ENCODE data around the gene SMIM41. TPM values are rescaled to one million over a fixed set of nuclear protein-coding genes. Genes with fewer than 3 reads are reported as not detected.

SMIM41 gene
- total RNA-seq, 1 experiment from 2014 or later = not detected

DNA sequence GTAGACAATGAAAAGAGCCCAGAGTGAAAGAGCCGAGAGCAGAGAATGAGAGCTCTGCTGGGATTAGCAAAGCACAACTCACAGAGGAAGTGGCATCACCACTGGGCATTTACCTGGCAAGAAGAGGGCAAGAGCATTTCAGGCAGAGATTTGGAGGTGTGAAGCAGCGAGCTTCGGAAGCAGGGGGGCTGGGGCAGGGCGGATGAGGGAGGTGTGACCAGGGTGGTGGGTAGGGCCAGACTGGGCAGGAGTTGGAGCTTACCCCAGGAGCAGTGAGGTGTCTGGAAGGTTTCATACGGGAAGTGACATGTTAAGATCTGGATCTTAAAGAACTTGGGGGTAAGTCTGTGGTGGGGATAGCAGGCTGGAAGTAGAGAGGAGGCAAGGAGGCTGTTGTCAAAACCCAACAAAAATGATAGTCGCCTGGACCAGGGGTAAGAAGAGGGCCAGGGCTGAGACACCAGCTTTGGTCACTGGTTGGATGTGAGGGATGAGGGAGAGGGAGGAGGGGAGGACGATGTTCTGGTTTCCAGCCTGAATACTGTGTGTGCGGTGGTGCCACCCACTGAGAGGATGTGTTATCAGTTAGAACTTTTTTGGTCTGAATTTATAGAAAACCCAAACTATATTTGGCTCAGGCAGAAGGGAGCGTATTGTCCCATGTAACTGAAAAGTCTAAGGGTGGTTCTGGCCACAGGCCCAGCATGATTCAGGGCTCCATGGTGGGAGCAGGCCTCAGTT is 5.2 kb downstream of the SMIM41 start:
- no peak overlapping the region for H3K27ac ChIP-seq (ENCODE audit: low read length)
- BruUV-seq (replicated peaks) = no TSS peak
- DNase-seq (ENCODE audit: low read depth, low spot score) (no peak), ATAC-seq (no peak)
- no peaks in the 10 kb centered on the region for H3K27me3 ChIP-seq (ENCODE audit: control insufficient read depth, insufficient read depth, low read length)
- ChIA-PET CTCF (interaction anchor here (0.7 to 1.4 kb wide), 4 partner anchors 52 to 942 kb away, joined by 4 to 9 read pairs (median 4); no protein-coding TSS in a partner anchor), POLR2A (interaction anchor here (0.6 to 0.7 kb wide), 2 partner anchors 89 to 580 kb away, joined by 3 to 4 read pairs; no protein-coding TSS in a partner anchor)
- H3K4me1 ChIP-seq (ENCODE audit: control insufficient read depth, insufficient read depth, low read length) = peaks cover 7% of the 10 kb centered on the region; the same call in 1 of the 2 replicates
- no peak for TF ChIP-seq TCF7L2 (IDR thresholded peaks at IDR 0.05; ENCODE audit: low read depth, low read length)
- TF ChIP-seq POLR2AphosphoS5 (IDR thresholded peaks at IDR 0.05; ENCODE audit: low read depth, low read length) = no peak
- TF ChIP-seq, protein P1, sequence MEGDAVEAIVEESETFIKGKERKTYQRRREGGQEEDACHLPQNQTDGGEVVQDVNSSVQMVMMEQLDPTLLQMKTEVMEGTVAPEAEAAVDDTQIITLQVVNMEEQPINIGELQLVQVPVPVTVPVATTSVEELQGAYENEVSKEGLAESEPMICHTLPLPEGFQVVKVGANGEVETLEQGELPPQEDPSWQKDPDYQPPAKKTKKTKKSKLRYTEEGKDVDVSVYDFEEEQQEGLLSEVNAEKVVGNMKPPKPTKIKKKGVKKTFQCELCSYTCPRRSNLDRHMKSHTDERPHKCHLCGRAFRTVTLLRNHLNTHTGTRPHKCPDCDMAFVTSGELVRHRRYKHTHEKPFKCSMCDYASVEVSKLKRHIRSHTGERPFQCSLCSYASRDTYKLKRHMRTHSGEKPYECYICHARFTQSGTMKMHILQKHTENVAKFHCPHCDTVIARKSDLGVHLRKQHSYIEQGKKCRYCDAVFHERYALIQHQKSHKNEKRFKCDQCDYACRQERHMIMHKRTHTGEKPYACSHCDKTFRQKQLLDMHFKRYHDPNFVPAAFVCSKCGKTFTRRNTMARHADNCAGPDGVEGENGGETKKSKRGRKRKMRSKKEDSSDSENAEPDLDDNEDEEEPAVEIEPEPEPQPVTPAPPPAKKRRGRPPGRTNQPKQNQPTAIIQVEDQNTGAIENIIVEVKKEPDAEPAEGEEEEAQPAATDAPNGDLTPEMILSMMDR (IDR thresholded peaks at IDR 0.05) = no peak
- TF ChIP-seq, protein P2, sequence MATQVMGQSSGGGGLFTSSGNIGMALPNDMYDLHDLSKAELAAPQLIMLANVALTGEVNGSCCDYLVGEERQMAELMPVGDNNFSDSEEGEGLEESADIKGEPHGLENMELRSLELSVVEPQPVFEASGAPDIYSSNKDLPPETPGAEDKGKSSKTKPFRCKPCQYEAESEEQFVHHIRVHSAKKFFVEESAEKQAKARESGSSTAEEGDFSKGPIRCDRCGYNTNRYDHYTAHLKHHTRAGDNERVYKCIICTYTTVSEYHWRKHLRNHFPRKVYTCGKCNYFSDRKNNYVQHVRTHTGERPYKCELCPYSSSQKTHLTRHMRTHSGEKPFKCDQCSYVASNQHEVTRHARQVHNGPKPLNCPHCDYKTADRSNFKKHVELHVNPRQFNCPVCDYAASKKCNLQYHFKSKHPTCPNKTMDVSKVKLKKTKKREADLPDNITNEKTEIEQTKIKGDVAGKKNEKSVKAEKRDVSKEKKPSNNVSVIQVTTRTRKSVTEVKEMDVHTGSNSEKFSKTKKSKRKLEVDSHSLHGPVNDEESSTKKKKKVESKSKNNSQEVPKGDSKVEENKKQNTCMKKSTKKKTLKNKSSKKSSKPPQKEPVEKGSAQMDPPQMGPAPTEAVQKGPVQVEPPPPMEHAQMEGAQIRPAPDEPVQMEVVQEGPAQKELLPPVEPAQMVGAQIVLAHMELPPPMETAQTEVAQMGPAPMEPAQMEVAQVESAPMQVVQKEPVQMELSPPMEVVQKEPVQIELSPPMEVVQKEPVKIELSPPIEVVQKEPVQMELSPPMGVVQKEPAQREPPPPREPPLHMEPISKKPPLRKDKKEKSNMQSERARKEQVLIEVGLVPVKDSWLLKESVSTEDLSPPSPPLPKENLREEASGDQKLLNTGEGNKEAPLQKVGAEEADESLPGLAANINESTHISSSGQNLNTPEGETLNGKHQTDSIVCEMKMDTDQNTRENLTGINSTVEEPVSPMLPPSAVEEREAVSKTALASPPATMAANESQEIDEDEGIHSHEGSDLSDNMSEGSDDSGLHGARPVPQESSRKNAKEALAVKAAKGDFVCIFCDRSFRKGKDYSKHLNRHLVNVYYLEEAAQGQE (IDR thresholded peaks at IDR 0.05; ENCODE audit: insufficient read depth in 1 of 2, low read depth in 2 of 2, low read length in 1 of 2) = no peak
- H3K9me3 ChIP-seq (ENCODE audit: control insufficient read depth, insufficient read depth, low read depth, low read length) = no peaks in the 10 kb centered on the region
- in situ Hi-C loops (cut with HindIII; ENCODE audit: low pct_unique_long_range_greater_than_20kb, low sequenced_read_pairs) = no loop called here
- no peaks in the 10 kb centered on the region for H3K36me3 ChIP-seq (ENCODE audit: control insufficient read depth, insufficient read depth, low read length)
- intact Hi-C loops (cut with micrococcal nuclease; ENCODE audit: unreplicated experiment) = no loop called here
- no peak overlapping the region for H3K4me3 ChIP-seq (ENCODE audit: low read depth in 2 of 2, low read length in 2 of 2)

DNA sequence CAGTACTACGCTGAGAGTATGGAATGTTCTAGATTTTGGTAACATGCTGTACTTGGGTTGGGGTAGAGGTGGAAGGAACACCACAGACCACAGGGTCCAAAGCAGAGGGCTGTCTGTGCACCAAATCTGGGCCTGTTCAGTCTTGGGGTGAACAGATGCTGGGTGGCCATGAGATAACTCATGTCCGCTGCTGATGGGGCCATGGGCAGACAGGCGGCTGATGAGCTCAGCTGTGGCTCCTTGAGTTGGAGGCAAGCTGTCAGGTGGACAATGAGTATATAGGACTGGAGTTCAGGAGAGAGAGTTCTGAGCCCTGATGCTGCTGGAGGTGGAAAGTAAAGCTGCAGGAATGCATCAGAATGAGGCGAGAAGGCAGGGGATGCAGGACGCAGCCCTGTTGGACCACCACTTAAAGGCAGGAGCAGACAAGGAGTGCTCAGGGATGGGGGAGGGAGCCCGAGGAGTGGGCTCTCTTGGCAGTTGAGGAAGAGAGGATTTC is 6.2 kb downstream of the SMIM41 start:
- Histone ChIP-seq H3K27ac (ENCODE audit: low read length) (no peak overlapping the region), H3K9me3 (ENCODE audit: control insufficient read depth, insufficient read depth, low read depth, low read length) (no peaks in the 10 kb centered on the region), H3K36me3 (ENCODE audit: control insufficient read depth, insufficient read depth, low read length) (no peaks in the 10 kb centered on the region), H3K4me1 (ENCODE audit: control insufficient read depth, insufficient read depth, low read length) (peaks cover 7% of the 10 kb centered on the region; the same call in 1 of the 2 replicates), H3K27me3 (ENCODE audit: control insufficient read depth, insufficient read depth, low read length) (peaks cover under 1% of the 10 kb centered on the region; the same call in 1 of the 2 replicates), H3K4me3 (ENCODE audit: low read depth in 2 of 2, low read length in 2 of 2) (no peak overlapping the region)
- no TSS peak for BruUV-seq (replicated peaks)
- DNase-seq (ENCODE audit: low read depth, low spot score) (no peak), ATAC-seq (no peak)
- CTCF ChIA-PET = interaction anchor here (0.6 kb wide), 2 partner anchors 62 to 967 kb away, joined by 4 to 6 read pairs; no protein-coding TSS in a partner anchor
- POLR2A ChIA-PET = no interaction called here
- TF ChIP-seq TCF7L2 (IDR thresholded peaks at IDR 0.05; ENCODE audit: low read depth, low read length) (no peak), SIN3A (IDR thresholded peaks at IDR 0.05; ENCODE audit: borderline replicate concordance, insufficient read depth, low read depth, low read length) (no peak), POLR2AphosphoS5 (IDR thresholded peaks at IDR 0.05; ENCODE audit: low read depth, low read length) (no peak)
- TF ChIP-seq, protein P2 (IDR thresholded peaks at IDR 0.05; ENCODE audit: insufficient read depth in 1 of 2, low read depth in 2 of 2, low read length in 1 of 2) = no peak
- TF ChIP-seq, protein P1 (IDR thresholded peaks at IDR 0.05) = no peak
- in situ Hi-C loops (cut with HindIII; ENCODE audit: low pct_unique_long_range_greater_than_20kb, low sequenced_read_pairs) = no loop called here
- intact Hi-C loops (cut with micrococcal nuclease; ENCODE audit: unreplicated experiment) = no loop called here

Measured in Panc1 (cell line).